ENCODE results near the gene RNF212B.

RNF212B gene

DNA sequence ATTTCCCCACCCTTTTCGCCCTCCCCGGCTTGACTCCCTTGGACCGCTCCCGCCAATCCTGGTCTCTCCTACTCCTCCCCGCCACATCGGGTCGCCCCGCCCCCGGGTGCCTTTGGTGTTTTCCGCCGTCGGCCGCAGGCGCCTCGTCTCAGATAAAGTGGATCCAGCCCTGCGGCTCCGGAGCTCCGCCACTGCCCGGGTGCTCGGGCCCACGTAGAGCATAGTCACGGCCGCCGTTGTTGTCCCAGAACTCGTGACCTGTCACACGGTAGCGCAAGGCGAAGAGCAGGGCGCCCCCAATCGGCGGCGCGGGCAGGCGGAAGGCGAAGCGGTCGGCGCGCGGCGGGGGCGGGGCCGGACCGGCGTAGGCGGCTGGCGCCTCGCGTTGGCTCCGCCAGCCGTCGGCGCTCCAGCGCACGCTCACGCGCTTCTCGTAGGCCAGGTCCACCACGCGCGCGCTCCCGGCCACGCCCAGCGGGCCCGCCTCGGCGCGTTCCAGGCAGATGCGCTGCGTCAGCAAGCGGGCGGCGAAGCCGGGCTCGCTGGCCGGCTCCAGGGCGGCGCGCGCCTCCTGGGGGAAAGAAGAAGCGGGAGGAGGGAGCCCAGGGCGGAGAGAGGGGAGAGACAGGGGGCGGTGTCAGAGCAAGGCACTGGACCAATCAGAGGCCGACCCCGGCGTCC lies 63.7 kb downstream of the RNF212B start:
- Histone ChIP-seq H3K9me3 (ENCODE audit: control insufficient read depth in 1 of 2, low read length in 2 of 2) (no peaks in the 10 kb centered on the region), H3K4me1 (ENCODE audit: control insufficient read depth in 1 of 2, insufficient read depth in 2 of 2, low read length in 2 of 2) (peaks cover 20 to 33% of the 10 kb centered on the region in 2 donors), H3K9ac (ENCODE audit: low read depth in 1 of 2, low read length in 2 of 2) (peak overlapping the region; percentile 92 to 97), H3K36me3 (ENCODE audit: control insufficient read depth in 1 of 2, insufficient read depth in 2 of 2, low read length in 2 of 2) (peaks cover 0 to 7% of the 10 kb centered on the region in 2 donors), H3K27me3 (ENCODE audit: control insufficient read depth in 1 of 2, insufficient read depth in 2 of 2, low read length in 2 of 2) (no peaks in the 10 kb centered on the region), H3K4me3 (ENCODE audit: low read depth in 1 of 2, low read length in 2 of 2) (peak overlapping the region; percentile 95), H3K27ac (ENCODE audit: low read depth, low read length) (peak overlapping the region; percentile 98)

DNA sequence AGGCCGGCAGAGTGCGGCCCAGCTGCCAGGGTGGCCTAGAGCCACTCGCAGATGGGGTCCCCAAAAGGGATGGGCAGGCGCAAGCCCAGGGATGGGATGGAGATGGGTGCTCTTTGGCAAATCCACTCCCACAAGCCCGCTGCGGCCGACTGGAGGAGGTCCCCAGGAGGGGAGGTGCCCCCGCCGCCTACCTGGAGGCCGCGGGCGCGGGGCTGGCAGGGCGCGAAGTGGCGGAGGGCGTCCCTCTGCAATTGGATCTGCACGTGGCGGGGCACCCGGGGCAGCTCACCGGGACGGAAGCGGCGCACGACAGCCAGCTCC lies 64.2 kb downstream of the RNF212B start:
- Histone ChIP-seq H3K36me3 (ENCODE audit: control insufficient read depth in 1 of 2, insufficient read depth in 2 of 2, low read length in 2 of 2) (peaks cover 0 to 7% of the 10 kb centered on the region in 2 donors), H3K4me3 (ENCODE audit: low read depth in 1 of 2, low read length in 2 of 2) (peak overlapping the region; percentile 79 to 89), H3K27me3 (ENCODE audit: control insufficient read depth in 1 of 2, insufficient read depth in 2 of 2, low read length in 2 of 2) (no peaks in the 10 kb centered on the region), H3K9ac (ENCODE audit: low read depth in 1 of 2, low read length in 2 of 2) (peak overlapping the region; percentile 74 to 92), H3K27ac (ENCODE audit: low read depth, low read length) (peak overlapping the region; percentile 98), H3K9me3 (ENCODE audit: control insufficient read depth in 1 of 2, low read length in 2 of 2) (no peaks in the 10 kb centered on the region), H3K4me1 (ENCODE audit: control insufficient read depth in 1 of 2, insufficient read depth in 2 of 2, low read length in 2 of 2) (peaks cover 20 to 35% of the 10 kb centered on the region in 2 donors)

DNA sequence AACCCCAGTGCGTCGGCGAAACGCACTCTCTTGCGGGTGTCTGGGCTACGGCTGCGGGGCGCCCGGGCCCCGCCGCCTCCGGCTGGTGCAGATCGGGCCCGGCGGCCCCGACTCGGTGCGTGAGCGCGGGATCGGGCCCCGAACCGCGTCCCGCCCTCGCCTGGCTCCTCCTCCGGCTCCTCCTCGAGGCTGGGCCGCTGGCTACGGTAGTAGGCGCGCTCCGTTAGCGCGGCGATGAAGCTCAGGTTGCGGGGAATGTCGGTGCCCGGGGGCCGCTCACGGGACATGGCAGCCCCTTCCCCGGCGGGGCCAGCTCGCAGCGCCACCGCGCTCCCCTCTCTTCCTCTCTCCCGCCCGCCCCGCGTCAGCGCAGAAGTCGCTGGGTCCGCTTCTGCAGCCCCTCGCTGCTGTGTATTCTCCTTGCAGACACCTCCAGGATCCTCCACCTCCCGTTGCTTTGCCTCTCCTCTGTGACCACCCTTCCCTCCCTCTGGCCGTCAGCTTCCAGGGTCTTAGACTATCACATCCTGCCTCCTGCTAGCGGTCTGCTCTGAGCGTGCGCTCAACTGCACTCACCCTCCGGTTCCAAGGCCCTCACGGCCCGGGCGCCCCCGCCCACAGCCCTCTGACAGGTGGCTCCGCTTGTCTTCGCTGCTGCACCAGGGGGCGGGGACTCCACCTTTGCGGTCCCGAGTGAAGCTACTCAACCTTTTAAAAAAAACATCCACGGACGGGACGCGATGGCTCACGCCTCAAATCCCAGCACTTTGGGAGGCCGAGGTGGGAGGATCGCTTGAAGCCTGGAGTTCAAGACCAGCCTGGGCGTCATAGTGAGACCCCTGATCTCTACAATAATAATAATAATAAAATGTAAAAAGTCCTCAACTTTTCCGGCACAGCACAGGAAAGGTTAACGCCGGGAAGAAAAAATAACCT lies 64.8 kb downstream of the RNF212B start, which contains the start of gene PPP1R3E:
Gene PPP1R3E (minus strand): TSS at position 570 of the 936 bp plus-strand sequence. CDS start 283 bp downstream, at position 287.
- Histone ChIP-seq H3K27ac (ENCODE audit: low read depth, low read length) (peak within 1 kb of the TSS; percentile 98), H3K36me3 (ENCODE audit: control insufficient read depth in 1 of 2, insufficient read depth in 2 of 2, low read length in 2 of 2) (peaks cover 0 to 7% of the 10 kb centered on the region in 2 donors), H3K9ac (ENCODE audit: low read depth in 1 of 2, low read length in 2 of 2) (peak within 1 kb of the TSS; percentile 74 to 92), H3K4me1 (ENCODE audit: control insufficient read depth in 1 of 2, insufficient read depth in 2 of 2, low read length in 2 of 2) (peaks cover 23 to 42% of the 10 kb centered on the region in 2 donors), H3K27me3 (ENCODE audit: control insufficient read depth in 1 of 2, insufficient read depth in 2 of 2, low read length in 2 of 2) (no peaks in the 10 kb centered on the region), H3K9me3 (ENCODE audit: control insufficient read depth in 1 of 2, low read length in 2 of 2) (no peaks in the 10 kb centered on the region), H3K4me3 (ENCODE audit: low read depth in 1 of 2, low read length in 2 of 2) (peak within 1 kb of the TSS; percentile 79 to 89)

DNA sequence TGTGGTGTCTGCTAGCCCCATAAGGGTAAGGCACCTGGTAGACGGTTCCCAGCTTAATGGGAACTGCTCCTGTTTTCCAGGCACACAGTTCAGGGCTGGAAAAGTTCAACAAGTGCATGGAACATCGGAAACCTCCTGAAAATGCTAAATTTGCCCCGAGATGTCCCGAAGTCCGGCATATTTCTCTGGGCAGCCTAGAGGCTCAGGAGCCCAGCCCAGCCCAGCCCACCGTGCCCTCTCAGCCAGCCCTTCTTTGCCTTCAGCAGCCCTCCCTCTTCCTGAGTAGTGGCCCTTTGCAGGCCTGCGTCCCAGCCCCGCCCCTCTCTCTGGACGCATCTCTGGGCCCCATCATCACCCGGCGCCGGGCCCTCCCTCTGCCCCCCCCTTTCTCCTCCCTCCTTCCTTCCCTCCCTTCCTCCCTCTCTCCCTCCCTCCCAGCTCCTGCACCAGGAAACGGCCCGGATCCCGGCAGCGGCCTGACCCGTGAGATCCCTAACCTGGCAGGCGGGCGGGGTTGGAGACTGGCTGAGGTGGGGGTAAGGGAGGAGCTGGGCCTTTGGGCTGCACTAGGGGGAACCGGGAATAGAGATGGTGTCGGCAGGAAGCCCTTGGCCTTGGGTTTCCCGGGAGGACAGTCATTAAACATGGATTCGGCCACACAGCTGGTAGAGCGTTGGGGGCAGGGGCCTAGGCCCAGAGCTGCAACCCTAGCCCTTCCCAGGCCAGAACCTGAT lies 68.8 kb downstream of the RNF212B start, which contains the start of gene BCL2L2:
Gene BCL2L2 (plus strand): TSS at position 422 of the 734 bp plus-strand sequence. CDS start 935 bp downstream, outside the sequence.
- Histone ChIP-seq H3K9ac (ENCODE audit: low read depth in 1 of 2, low read length in 2 of 2) (peak within 1 kb of the TSS; percentile 84 to 97), H3K4me1 (ENCODE audit: control insufficient read depth in 1 of 2, insufficient read depth in 2 of 2, low read length in 2 of 2) (peaks cover 38 to 47% of the 10 kb centered on the region in 2 donors), H3K4me3 (ENCODE audit: low read depth in 1 of 2, low read length in 2 of 2) (peak within 1 kb of the TSS; percentile 80 to 89), H3K27ac (ENCODE audit: low read depth, low read length) (peak within 1 kb of the TSS; percentile 81), H3K27me3 (ENCODE audit: control insufficient read depth in 1 of 2, insufficient read depth in 2 of 2, low read length in 2 of 2) (no peaks in the 10 kb centered on the region), H3K36me3 (ENCODE audit: control insufficient read depth in 1 of 2, insufficient read depth in 2 of 2, low read length in 2 of 2) (peaks cover 17 to 18% of the 10 kb centered on the region in 2 donors), H3K9me3 (ENCODE audit: control insufficient read depth in 1 of 2, low read length in 2 of 2) (no peaks in the 10 kb centered on the region)

DNA sequence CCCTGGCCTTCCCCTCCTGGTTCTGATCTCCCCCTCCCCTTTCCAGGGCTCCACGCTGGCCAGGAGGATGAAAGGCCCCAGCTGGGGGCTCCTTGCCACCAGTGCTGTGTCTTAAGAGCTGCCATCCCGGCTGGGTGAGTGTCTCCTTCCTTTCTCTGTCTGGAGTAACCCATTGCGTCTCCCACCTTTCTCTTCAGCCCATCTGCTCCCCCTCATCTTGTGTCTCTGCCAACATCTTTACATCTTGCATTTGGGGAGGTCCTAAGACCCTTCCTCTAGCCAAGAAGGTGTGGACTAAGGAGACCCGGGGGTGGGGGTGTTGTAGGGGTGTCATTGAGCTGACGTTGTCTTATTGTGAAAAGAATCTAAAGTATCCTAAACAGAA lies 69.4 kb downstream of the RNF212B start:
- no peaks in the 10 kb centered on the region for H3K27me3 ChIP-seq (ENCODE audit: control insufficient read depth in 1 of 2, insufficient read depth in 2 of 2, low read length in 2 of 2)
- peak overlapping the region; percentile 80 to 89 for H3K4me3 ChIP-seq (ENCODE audit: low read depth in 1 of 2, low read length in 2 of 2)
- H3K36me3 ChIP-seq (ENCODE audit: control insufficient read depth in 1 of 2, insufficient read depth in 2 of 2, low read length in 2 of 2) = peaks cover 18 to 22% of the 10 kb centered on the region in 2 donors
- H3K9me3 ChIP-seq (ENCODE audit: control insufficient read depth in 1 of 2, low read length in 2 of 2) = no peaks in the 10 kb centered on the region
- H3K27ac ChIP-seq (ENCODE audit: low read depth, low read length) = peak overlapping the region; percentile 81
- H3K4me1 ChIP-seq (ENCODE audit: control insufficient read depth in 1 of 2, insufficient read depth in 2 of 2, low read length in 2 of 2) = peaks cover 38 to 47% of the 10 kb centered on the region in 2 donors
- peak overlapping the region; percentile 84 to 97 for H3K9ac ChIP-seq (ENCODE audit: low read depth in 1 of 2, low read length in 2 of 2)

DNA sequence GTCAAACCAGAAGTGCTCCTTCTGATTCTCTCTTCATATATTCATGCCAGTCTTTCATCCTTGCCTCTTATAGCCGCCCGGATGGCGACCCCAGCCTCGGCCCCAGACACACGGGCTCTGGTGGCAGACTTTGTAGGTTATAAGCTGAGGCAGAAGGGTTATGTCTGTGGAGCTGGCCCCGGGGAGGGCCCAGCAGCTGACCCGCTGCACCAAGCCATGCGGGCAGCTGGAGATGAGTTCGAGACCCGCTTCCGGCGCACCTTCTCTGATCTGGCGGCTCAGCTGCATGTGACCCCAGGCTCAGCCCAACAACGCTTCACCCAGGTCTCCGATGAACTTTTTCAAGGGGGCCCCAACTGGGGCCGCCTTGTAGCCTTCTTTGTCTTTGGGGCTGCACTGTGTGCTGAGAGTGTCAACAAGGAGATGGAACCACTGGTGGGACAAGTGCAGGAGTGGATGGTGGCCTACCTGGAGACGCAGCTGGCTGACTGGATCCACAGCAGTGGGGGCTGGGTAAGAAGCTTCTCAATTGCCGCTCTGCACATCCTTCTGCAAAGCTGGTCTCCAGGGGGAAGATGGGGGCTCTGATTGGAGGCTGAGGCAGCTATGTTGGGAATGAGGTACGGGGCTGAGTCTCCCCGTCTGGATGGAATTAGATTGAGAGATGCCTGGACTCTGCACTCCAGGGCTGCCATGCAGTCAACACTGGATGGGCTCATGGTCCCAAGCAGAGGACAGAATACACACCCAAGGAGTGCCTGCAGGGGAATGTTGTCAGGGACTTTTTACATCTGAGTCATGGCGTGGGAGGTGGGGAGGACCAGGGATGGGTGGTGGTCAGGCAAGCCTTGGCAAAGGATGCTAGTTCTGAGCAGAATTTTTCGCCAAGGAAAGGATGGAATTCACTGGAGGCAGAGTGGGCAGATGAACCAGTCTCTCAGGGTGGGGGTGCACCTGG lies 70.2 kb downstream of the RNF212B start:
- H3K36me3 ChIP-seq (ENCODE audit: control insufficient read depth in 1 of 2, insufficient read depth in 2 of 2, low read length in 2 of 2) = peaks cover 18 to 22% of the 10 kb centered on the region in 2 donors
- peak overlapping the region; percentile 84 to 97 for H3K9ac ChIP-seq (ENCODE audit: low read depth in 1 of 2, low read length in 2 of 2)
- H3K27me3 ChIP-seq (ENCODE audit: control insufficient read depth in 1 of 2, insufficient read depth in 2 of 2, low read length in 2 of 2) = no peaks in the 10 kb centered on the region
- no peak overlapping the region for H3K27ac ChIP-seq (ENCODE audit: low read depth, low read length)
- H3K4me1 ChIP-seq (ENCODE audit: control insufficient read depth in 1 of 2, insufficient read depth in 2 of 2, low read length in 2 of 2) = peaks cover 38 to 41% of the 10 kb centered on the region in 2 donors
- no peaks in the 10 kb centered on the region for H3K9me3 ChIP-seq (ENCODE audit: control insufficient read depth in 1 of 2, low read length in 2 of 2)
- peak overlapping the region; percentile 80 to 89 for H3K4me3 ChIP-seq (ENCODE audit: low read depth in 1 of 2, low read length in 2 of 2)

DNA sequence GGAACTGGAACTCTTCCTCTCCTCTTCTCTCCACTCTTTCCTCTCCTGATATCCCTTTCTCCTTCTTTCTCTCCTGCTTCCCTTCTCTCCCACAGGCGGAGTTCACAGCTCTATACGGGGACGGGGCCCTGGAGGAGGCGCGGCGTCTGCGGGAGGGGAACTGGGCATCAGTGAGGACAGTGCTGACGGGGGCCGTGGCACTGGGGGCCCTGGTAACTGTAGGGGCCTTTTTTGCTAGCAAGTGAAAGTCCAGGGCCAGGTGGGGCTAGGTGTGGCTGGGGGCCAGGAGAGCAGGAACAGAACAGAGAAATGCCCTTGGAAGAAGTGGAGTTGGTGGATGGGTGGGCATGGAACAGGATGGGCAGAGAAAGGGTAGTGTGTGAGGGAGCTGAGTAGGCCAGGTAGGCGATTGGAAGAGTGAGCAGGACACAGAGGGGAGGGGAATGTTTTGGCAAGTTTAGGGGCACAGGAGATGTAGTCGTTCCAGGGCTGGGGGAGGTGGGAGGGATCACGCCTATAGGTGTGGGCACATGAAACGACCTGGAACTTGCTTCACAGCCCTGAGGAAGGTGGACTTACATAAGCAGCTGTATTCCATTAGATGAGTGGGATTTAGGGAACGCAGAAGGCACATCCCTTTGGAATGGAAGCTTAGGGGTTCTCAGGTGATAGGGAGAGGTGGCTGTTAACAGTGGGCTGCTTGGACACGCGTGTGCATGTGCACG lies 71.1 kb downstream of the RNF212B start:
- H3K9ac ChIP-seq (ENCODE audit: low read depth in 1 of 2, low read length in 2 of 2) = no peak overlapping the region
- no peak overlapping the region for H3K27ac ChIP-seq (ENCODE audit: low read depth, low read length)
- H3K4me3 ChIP-seq (ENCODE audit: low read depth in 1 of 2, low read length in 2 of 2) = peak overlapping the region in 1 of 2 donors; percentile 11
- peaks cover 38% of the 10 kb centered on the region in 2 donors for H3K4me1 ChIP-seq (ENCODE audit: control insufficient read depth in 1 of 2, insufficient read depth in 2 of 2, low read length in 2 of 2)
- peaks cover 18 to 22% of the 10 kb centered on the region in 2 donors for H3K36me3 ChIP-seq (ENCODE audit: control insufficient read depth in 1 of 2, insufficient read depth in 2 of 2, low read length in 2 of 2)
- H3K27me3 ChIP-seq (ENCODE audit: control insufficient read depth in 1 of 2, insufficient read depth in 2 of 2, low read length in 2 of 2) = no peaks in the 10 kb centered on the region
- no peaks in the 10 kb centered on the region for H3K9me3 ChIP-seq (ENCODE audit: control insufficient read depth in 1 of 2, low read length in 2 of 2)

DNA sequence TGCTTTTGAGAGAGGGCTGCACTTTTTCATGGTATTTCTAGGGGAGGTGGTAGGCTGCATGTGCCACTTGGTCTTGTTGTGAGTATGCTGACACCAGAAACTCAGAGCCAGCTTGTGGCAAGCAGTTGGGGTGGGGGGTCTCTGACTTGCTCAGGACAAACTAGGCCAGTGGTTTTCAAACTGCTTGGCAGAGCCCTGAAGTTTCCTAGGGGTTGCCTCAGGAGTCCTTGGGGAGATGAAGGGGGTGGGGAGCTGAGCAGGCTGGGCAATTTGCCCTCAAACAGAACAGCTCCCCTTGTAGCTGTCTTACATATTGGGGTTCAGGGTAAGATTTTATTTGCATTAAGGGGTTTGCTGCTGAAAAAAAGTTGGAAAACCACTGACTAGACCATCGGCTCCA lies 72.8 kb downstream of the RNF212B start:
- Histone ChIP-seq H3K9ac (ENCODE audit: low read depth in 1 of 2, low read length in 2 of 2) (no peak overlapping the region), H3K9me3 (ENCODE audit: control insufficient read depth in 1 of 2, low read length in 2 of 2) (no peaks in the 10 kb centered on the region), H3K4me1 (ENCODE audit: control insufficient read depth in 1 of 2, insufficient read depth in 2 of 2, low read length in 2 of 2) (peaks cover 35 to 37% of the 10 kb centered on the region in 2 donors), H3K27ac (ENCODE audit: low read depth, low read length) (no peak overlapping the region), H3K4me3 (ENCODE audit: low read depth in 1 of 2, low read length in 2 of 2) (no peak overlapping the region), H3K36me3 (ENCODE audit: control insufficient read depth in 1 of 2, insufficient read depth in 2 of 2, low read length in 2 of 2) (peaks cover 18 to 22% of the 10 kb centered on the region in 2 donors), H3K27me3 (ENCODE audit: control insufficient read depth in 1 of 2, insufficient read depth in 2 of 2, low read length in 2 of 2) (no peaks in the 10 kb centered on the region)
